PC-9 (cell line): Measurements from ENCODE around the gene UGGT2.

Experiments
- EZH2 ChIP-seq: fragments of 200-600 bp; sonication (generic); IDR thresholded peaks from 2 replicates; pipeline ENCODE4 v1.8.0; 2017; ENCODE audit warnings: antibody characterized with exemption, low read depth
- TF ChIP-seq, protein P1 (sequence below): fragments of 200-600 bp; sonication (generic); conservative IDR thresholded peaks from 2 replicates; pipeline ENCODE4 v1.6.1; 2017; ENCODE audit warnings: mixed run types, antibody characterized with exemption, mild to moderate bottlenecking, moderate library complexity

DNA sequence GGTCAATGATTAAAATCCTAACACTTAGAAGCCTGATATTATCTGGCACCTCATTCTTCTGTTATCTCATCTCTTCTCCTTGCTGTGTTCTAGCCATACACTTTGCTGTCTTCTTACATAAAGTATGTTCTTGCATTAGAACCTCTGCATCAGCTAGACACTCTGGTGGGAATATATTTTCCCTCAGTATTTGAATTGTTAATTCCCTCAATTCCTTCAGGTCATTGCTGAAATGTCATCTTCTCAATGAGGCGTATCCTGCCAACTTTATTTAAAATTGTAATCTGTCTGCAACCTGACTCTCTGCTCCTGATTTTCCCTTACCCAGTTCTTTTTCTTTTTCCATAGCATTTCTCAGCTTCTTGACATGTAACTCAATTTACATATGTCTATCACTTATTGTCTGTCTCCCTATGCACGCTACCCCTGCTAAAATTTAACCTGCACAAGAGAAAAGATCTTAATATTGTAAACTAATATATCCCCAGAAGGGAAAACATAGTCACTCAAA is 138.2 kb downstream of the UGGT2 start:
- TF ChIP-seq, protein P1, sequence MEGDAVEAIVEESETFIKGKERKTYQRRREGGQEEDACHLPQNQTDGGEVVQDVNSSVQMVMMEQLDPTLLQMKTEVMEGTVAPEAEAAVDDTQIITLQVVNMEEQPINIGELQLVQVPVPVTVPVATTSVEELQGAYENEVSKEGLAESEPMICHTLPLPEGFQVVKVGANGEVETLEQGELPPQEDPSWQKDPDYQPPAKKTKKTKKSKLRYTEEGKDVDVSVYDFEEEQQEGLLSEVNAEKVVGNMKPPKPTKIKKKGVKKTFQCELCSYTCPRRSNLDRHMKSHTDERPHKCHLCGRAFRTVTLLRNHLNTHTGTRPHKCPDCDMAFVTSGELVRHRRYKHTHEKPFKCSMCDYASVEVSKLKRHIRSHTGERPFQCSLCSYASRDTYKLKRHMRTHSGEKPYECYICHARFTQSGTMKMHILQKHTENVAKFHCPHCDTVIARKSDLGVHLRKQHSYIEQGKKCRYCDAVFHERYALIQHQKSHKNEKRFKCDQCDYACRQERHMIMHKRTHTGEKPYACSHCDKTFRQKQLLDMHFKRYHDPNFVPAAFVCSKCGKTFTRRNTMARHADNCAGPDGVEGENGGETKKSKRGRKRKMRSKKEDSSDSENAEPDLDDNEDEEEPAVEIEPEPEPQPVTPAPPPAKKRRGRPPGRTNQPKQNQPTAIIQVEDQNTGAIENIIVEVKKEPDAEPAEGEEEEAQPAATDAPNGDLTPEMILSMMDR = no peak
- TF ChIP-seq EZH2 = no peak
